GM11168 (cell line): ENCODE data around the gene RCAN3.

ENCODE experiments used
- in situ Hi-C: fragments of 300-500 bp; cut with MboI; formaldehyde crosslinking; loops from one replicate; pipeline ENCODE4 v1.12.0; 2022; ENCODE audit warnings: low sequenced_read_pairs; ENCODE audit not compliant: unreplicated experiment

Gene RCAN3

DNA sequence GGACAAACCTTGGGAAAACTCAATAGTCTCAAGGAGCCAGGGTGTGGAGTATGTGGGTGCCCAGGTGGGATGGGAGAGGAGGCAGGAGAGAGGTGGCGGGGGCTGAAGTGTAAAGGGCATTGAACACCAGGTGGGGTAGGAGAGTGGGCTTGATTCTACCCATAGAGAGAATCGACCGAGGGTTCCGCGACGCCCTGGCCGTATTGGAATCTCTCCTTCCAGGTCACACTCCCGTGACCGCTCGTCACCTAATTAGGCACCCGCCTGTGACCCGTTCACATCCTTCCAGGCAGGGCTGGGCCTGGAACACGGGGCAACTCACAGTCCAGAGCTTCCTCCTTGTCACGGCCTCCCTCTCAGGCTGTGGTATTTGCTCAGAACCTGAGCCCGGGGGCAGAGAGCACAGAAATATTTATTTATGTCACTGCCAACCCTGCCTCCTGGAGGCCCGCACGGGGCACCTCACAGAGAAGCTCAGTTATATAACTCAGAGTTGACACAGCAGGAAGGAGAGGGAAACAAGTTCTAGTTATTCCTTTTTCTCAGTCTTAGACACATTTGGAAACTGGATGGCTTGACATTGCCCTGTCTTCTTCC lies 65.3 kb downstream of the RCAN3 start:
- in situ Hi-C loops = no loop called here

DNA sequence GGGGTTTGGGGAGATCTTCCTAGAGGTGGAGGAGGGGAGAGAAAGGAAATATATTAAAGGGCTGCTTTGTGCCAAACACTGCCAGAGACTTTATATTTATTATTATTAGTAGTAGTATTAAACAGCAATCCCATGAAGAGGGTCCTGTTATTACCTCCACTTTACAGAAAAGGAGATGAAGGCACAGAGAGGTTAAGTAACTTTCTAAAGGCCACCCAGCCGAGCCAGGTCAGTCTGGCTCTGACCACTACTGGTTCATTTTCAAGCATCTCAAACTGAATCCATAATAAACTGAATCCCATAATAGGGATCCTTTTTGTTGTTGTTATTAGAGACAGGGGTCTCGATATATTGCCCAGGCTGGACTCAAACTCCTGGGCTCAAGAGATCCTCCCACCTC lies 65.8 kb downstream of the RCAN3 start:
- in situ Hi-C loops = no loop called here

DNA sequence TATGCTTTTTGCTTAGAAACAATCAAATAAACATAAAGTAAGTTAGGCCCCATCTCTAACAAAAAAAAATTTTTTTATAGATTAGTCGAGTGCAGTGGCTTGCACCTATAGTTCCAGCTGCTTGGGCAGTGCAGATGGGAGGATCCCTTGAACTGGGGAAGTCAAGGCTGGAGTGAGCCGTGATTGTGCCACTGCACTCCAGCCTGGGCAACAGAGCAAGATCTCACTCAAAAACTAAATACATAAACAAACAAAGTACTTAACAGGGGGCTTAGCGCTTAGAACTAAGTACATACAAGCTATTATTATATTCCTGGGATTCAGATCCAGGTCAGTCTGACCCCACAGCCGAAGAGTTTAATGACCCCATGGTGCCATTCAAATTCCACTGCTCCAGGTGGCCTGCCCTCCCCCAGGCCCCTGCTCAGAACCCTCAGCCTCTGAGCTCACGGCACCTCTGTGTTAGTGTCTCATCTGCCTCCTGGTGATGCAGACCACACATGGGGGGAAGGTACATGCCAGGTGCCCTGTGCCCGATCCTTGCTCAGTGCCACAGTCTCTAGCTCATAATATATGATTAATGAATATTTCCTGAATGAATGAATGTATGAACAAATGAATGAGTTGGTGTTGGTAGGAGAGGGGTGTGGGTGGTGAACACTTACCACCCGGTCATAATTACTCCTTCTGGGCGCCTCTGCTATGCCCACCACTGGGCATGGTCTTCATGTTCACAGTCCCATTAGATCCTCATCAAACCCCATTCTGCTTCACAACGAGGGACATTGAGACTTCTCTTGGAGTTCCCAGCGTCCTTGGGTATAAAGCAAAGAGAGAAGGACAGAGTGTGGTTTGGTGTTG lies 67.9 kb downstream of the RCAN3 start:
- in situ Hi-C loops = no loop called here

DNA sequence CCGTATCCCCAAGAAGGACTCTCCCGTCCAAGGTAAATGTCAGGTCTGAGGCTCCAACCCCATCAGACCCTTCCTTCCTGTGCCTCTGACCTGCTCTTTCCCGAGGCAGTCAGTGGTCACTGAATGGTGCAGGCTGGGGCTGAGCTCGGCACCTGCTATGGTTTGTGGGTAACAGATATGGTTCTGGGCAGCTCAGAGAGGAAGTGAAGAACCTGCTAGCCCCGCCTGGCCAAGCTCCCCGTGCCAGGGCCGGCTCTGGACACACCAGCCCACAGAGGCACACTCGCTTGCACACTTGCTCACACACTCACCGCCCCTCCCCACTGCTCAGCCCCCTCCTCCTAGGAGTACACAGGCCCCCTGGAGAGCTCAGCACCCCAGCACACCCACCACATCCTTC lies 69.7 kb downstream of the RCAN3 start:
- in situ Hi-C loops = no loop called here

DNA sequence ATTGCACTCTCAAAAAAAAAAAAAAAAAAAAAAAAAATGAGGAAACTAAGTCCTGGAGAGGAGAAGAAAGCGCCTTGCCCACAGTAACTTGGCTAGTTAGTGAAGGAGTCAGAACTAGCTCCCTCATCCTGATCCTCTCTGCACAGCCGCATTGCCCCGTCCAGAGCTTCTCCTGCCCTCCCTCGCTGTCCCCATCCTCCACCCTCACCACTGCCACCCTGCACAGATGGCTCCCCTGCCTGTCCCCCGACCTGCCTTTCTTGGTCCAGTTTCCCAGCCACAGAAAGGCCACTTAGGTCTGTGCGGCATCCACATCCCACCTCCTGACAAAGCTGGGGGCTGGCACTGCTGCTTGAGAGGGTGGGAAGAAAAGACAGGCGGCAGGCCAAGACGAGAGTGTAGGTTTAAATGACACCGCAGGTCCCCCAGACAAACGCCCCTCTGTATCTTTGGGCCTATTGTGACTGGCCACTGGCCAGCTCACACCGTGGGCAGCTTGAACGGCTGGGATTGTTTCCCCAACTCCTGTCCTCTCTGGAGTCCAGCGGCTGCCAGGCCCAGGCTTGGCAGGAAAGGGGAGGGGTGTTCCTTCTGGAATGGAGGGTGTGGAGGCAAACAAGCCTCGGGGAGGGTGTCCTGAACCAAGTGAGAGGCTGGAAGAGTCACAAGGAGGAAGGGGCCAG lies 73.4 kb downstream of the RCAN3 start:
- in situ Hi-C loops = no loop called here

DNA sequence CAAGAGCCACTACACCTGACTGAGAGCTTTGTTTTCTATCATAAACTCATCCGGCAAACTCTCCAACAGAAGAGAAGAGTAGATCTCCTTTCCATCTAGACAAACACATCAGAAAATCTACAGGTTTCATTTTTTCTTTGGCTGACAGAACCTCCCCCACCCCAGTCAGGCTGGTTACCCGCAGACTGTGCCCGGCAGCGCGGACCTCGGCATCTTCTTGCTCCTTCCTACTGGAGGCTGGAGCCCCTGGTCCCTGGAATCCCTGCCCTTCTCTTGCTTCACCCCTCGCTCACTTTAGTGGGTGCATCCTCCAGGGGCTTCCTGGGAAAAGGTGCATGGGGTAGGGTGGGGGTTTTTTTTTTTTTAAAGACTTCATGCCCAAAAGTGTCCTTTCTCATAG lies 76.2 kb downstream of the RCAN3 start:
- in situ Hi-C loops = no loop called here

DNA sequence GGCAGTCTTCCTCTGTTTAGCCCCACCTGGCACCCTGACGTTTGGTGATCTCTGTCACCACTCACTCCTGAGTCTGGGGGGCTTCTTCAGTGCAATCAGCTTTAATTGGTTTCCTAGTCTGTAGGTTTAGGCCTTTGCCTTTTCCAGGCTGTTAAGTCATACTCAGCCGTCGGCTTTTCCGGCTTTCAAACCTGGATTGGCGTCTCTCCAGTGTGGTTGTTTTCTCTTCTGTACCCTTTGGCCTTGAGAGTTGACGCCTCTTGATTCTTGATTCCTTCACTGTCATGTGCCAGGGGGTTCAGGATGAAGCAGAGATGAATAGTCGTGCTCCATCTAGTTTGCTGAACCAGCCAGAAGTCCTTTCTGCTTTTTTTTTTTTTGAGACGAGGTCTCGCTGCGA lies 78.1 kb downstream of the RCAN3 start:
- in situ Hi-C loops = no loop called here

DNA sequence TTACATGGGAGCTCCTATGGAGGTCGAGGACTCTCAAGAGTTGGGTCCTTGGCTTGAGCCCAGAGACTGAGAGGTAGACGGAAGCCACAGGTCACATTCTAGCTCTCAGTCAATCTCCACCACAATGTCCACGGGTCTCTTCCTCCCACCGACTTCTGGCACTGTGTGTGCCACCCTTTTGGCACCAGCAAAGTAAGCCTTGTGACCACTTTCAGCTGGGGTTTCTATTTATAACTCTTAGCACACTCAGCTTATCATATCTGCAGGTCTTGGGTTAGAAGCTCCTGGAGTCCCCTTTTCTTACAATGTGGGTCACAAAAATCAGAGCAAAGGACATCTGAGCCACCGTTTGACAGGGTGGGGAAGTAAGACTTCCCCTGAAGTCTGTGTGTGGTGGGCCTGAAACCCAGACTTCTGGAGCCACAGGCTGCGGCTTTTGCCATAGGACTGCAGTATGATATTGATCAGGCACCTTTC lies 81.6 kb downstream of the RCAN3 start:
- in situ Hi-C loops = no loop called here

DNA sequence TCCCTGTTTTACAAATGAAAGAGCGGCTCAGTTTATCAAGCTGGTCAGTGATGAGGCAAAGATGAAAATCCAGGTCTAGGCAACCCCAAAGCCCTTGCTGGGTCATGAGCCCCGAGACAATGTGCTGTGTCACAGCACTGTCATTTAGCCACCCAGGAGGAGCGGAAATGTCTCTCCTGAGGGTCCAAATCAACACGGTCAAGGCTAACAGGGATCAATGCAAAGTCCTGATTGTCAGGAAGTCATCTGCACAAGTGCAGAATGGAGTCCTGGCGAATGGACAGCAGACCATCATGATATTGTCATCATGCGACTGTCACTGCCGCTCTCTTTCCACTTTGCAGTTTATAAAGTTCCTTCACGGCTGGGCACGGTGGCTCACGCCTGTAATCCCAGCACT lies 83.5 kb downstream of the RCAN3 start:
- in situ Hi-C loops = no loop called here

DNA sequence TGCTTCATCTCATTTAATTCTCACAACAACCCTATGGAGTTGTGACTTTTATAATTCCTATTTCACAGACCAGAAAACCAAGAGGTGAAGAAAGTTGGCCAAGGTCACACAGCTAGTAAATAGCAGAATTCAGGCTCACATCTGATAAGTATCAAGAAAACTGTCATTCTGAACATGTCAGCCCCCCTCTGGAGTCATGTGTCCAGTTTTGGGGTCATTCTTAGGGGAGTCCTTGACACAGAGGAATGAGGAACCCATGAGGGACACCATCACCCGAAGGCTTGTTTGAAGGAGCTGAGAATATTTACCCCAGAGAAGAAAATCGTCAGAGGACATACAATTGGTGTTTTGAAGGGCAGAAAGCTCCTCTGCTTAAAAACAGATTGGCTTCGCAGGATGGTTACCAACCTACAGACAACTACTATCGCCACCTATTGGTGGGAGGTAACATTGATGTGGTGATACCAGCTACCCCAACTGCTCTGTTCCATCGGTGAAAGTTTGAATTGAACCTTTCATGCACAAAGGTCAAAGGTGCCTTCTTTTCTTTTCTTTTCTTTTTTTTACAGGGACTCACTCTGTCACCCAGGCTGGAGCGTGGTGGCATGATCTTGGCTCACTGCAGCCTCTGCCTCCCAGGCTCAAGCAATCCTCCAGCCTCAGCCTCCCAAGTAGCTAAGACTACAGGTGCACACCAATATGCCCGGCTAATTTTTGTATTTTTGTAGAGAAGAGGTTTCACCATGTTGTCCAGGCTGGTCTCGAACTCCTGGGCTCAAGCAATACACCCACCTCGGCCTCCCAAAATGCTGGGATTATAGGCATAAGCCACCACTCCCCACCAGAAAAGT lies 84.6 kb downstream of the RCAN3 start:
- in situ Hi-C loops = no loop called here

DNA sequence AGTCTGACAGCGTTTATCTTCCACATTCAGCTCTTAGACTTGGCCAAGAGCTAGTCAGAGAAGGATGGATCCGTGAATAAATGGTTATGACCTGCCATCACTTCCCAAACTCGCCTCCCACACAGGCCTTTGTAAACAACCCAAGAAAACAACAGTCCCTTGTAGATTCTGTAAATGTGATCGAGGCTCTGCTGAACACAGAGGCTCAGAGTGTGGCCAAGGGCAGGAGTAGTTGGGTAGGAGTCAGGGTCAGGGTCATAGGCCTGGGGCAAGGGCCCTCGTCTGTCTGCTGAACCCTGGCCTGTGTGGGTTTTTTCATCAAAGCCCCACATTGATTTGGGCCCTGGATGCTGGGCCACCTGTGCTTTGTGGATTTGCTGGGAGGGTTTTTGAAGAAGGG lies 85.9 kb downstream of the RCAN3 start:
- in situ Hi-C loops = no loop called here

DNA sequence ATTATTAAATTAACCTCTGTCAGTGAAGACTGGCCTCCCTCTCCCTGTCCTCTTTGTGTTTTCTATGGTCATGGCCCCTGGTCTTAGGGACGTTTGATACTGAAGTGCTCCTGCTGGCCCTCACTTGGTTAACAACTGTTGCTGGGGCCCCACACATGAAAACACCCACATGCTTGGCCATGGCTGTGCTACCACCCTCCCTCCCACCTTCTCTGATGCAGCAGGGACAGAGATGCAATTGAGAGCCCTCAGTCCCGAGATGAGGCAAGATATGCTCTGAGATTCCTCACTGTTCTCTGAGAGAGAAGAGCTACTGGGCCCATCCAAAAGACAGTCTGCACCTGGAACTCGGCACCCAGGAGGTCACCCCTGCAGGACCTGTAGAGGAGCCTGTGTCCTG lies 86.6 kb downstream of the RCAN3 start:
- in situ Hi-C loops = no loop called here
